ENCODE measurements around the gene RP2. TPM values are rescaled to one million over a fixed set of nuclear protein-coding genes. Genes with fewer than 3 reads are reported as not detected.
A peak's percentile ranks its signal among the peaks of the same experiment; 100 is the strongest.

The RP2 gene
- total RNA-seq, 2 donors from 2014 or later = 11.8 to 12.7 TPM

- ATAC-seq (ENCODE audit: insufficient number of reproducible peaks, low FRiP score, low read depth) (no peak), DNase-seq (ENCODE audit: low spot score) (no peak)
- H3K27ac ChIP-seq = no peak overlapping the region
- no peaks in the 10 kb centered on the region for H3K4me1 ChIP-seq (ENCODE audit: control insufficient read depth in 1 of 2, low read depth in 2 of 2)
- H3K27me3 ChIP-seq (replicated peaks; ENCODE audit: insufficient read depth) = no peaks in the 10 kb centered on the region
- H3K9me3 ChIP-seq = no peaks in the 10 kb centered on the region
- TF ChIP-seq CTCF (IDR thresholded peaks at IDR 0.05) = peak; percentile 46
- H3K36me3 ChIP-seq = no peaks in the 10 kb centered on the region
- peak overlapping the region; percentile 72 for H3K4me3 ChIP-seq
These were observed 66.8 kb downstream of the RP2 start for GRCh38 chrX:46903458-46904242.

GRCh38 chrX:46904626-46905025 is 67.8 kb downstream of the RP2 start:
- no peak for DNase-seq (ENCODE audit: low spot score)
- Histone ChIP-seq H3K36me3 (no peaks in the 10 kb centered on the region), H3K27me3 (replicated peaks; ENCODE audit: insufficient read depth) (no peaks in the 10 kb centered on the region), H3K4me3 (no peak overlapping the region), H3K4me1 (ENCODE audit: control insufficient read depth in 1 of 2, low read depth in 2 of 2) (no peaks in the 10 kb centered on the region), H3K9me3 (no peaks in the 10 kb centered on the region), H3K27ac (no peak overlapping the region)
- no peak for TF ChIP-seq CTCF (IDR thresholded peaks at IDR 0.05)
- ATAC-seq (ENCODE audit: insufficient number of reproducible peaks, low FRiP score, low read depth) = no peak

GRCh38 chrX:46910415-46910814 is 73.6 kb downstream of the RP2 start:
- Histone ChIP-seq H3K27me3 (replicated peaks; ENCODE audit: insufficient read depth) (no peaks in the 10 kb centered on the region), H3K4me1 (ENCODE audit: control insufficient read depth in 1 of 2, low read depth in 2 of 2) (no peaks in the 10 kb centered on the region), H3K4me3 (no peak overlapping the region), H3K27ac (no peak overlapping the region), H3K36me3 (no peaks in the 10 kb centered on the region), H3K9me3 (no peaks in the 10 kb centered on the region)
- TF ChIP-seq CTCF (IDR thresholded peaks at IDR 0.05) = no peak
- DNase-seq (ENCODE audit: low spot score) (no peak), ATAC-seq (ENCODE audit: insufficient number of reproducible peaks, low FRiP score, low read depth) (no peak)

GRCh38 chrX:46912098-46912602 is 75.3 kb downstream of the RP2 start, which contains the start of gene JADE3:
TSS of gene JADE3 (plus strand) at chrX:46912421. CDS start at chrX:46984895, 72,474 bp downstream.
- no peaks in the 10 kb centered on the region for H3K27me3 ChIP-seq (replicated peaks; ENCODE audit: insufficient read depth)
- peak; percentile 76 for ATAC-seq (ENCODE audit: insufficient number of reproducible peaks, low FRiP score, low read depth)
- no peak for TF ChIP-seq CTCF (IDR thresholded peaks at IDR 0.05)
- peak within 1 kb of the TSS; percentile 37 to 50 for H3K27ac ChIP-seq
- H3K36me3 ChIP-seq = no peaks in the 10 kb centered on the region
- peak within 1 kb of the TSS; percentile 79 for H3K4me3 ChIP-seq
- peak; percentile 11 for DNase-seq (ENCODE audit: low spot score)
- no peaks in the 10 kb centered on the region for H3K4me1 ChIP-seq (ENCODE audit: control insufficient read depth in 1 of 2, low read depth in 2 of 2)
- no peaks in the 10 kb centered on the region for H3K9me3 ChIP-seq

GRCh38 chrX:46912603-46913491 is 76.0 kb downstream of the RP2 start:
- Histone ChIP-seq H3K27ac (peak overlapping the region in 1 of 2 donors; percentile 37), H3K36me3 (no peaks in the 10 kb centered on the region), H3K9me3 (no peaks in the 10 kb centered on the region), H3K4me3 (peak overlapping the region; percentile 79), H3K27me3 (replicated peaks; ENCODE audit: insufficient read depth) (no peaks in the 10 kb centered on the region), H3K4me1 (ENCODE audit: control insufficient read depth in 1 of 2, low read depth in 2 of 2) (no peaks in the 10 kb centered on the region)
- peak; percentile 53 for TF ChIP-seq CTCF (IDR thresholded peaks at IDR 0.05)
- no peak for ATAC-seq (ENCODE audit: insufficient number of reproducible peaks, low FRiP score, low read depth)
- DNase-seq (ENCODE audit: low spot score) = no peak
